HepG2 (cell line): ENCODE measurements around the gene SREBF1. TPM values are rescaled to one million over a fixed set of nuclear protein-coding genes. Genes with fewer than 3 reads are reported as not detected.
A peak's percentile ranks its signal among the peaks of the same experiment; 100 is the strongest.

ENCODE experiments used
- ATAC-seq: fragments of 200-7000 bp; cut with Tn5 transposase; 3 replicates; pipeline ENCODE4 v1.9.1; 2020; ENCODE audit warnings: mild to moderate bottlenecking, moderate library complexity
- BruUV-seq: library from RNA; stranded (reverse); fragments of 400-500 nt; replicated peaks from 2 replicates; lab custom pipeline; 2021; lab: Mats Ljungman, UMichigan
- CTCF ChIA-PET: fragments of 300-600 bp; formaldehyde crosslinking; extraction: SDS; loops from one replicate; lab custom pipeline; 2021; ENCODE audit warnings: low total read pairs, inconsistent platforms, low intra/inter-chr PET ratio; lab: Yijun Ruan, JAX
- POLR2A ChIA-PET: fragments of 350-600 bp; sonication (Branson Sonifier 250); formaldehyde crosslinking; loops from one replicate; lab custom pipeline; 2020; ENCODE audit warnings: antibody characterized with exemption, inconsistent platforms; lab: Yijun Ruan, JAX
- DNase-seq: peaks from one replicate; pipeline ENCODE4 v3.0.0-alpha.2; 2015; ENCODE audit warnings: low spot score
- FAIRE-seq: peaks from 3 replicates; lab custom pipeline; 2011; peaks lifted over from hg19 to GRCh38; lab: Jason Lieb, UNC
- H2AFZ ChIP-seq: one replicate; pipeline ENCODE4 v1.6.1; 2011; ENCODE audit warnings: low read length, inconsistent platforms
- H3K27ac ChIP-seq: fragments of 300-600 bp; 3 replicates; pipeline ENCODE4 v1.8.0; 2011; ENCODE audit warnings: mixed run types, mild to moderate bottlenecking, mixed read lengths, low read length, inconsistent platforms; ENCODE audit not compliant: insufficient read depth; ENCODE audit errors: extremely low read length
- H3K27me3 ChIP-seq, 2 experiments: fragments of 200-600 bp in 1 of 2; 2 replicates in 1 of 2; 3 replicates in 1 of 2; pipeline versions ENCODE4 v1.6.0 to v1.8.0; 2011; ENCODE audit warnings: low read length in 2 of 2, mild to moderate bottlenecking in 2 of 2, moderate library complexity in 2 of 2, inconsistent platforms in 1 of 2; ENCODE audit not compliant: insufficient read depth in 2 of 2, control insufficient read depth in 1 of 2
- H3K36me3 ChIP-seq, 2 experiments: fragments of 200-600 bp in 1 of 2; replicated peaks in 1 of 2; 2 replicates in 1 of 2; 3 replicates in 1 of 2; pipeline versions ENCODE4 v1.5.1 to v1.8.0; 2011; ENCODE audit warnings: low read length in 2 of 2, inconsistent platforms in 1 of 2; ENCODE audit not compliant: insufficient read depth in 2 of 2, control insufficient read depth in 1 of 2
- H3K4me1 ChIP-seq: 2 replicates; pipeline ENCODE4 v1.5.1; 2012; ENCODE audit warnings: low read length, inconsistent platforms; ENCODE audit not compliant: insufficient read depth
- H3K4me2 ChIP-seq: 2 replicates; pipeline ENCODE4 v1.6.0; 2011; ENCODE audit warnings: low read depth, low read length, inconsistent platforms
- H3K4me3 ChIP-seq, 3 experiments: fragments of 200-600 bp in 1 of 3; sonication (generic), shearing (Covaris generic) in 1 of 3; replicated peaks in 1 of 3; 2 replicates each; pipeline ENCODE4 v1.5.1; 2011 to 2016; ENCODE audit warnings: low read length in 3 of 3, inconsistent platforms in 2 of 3, low read depth in 2 of 3, mild to moderate bottlenecking in 2 of 3, control low read depth in 1 of 3, mixed read lengths in 1 of 3; ENCODE audit not compliant: insufficient read depth in 1 of 3
- H3K79me2 ChIP-seq: one replicate; pipeline ENCODE4 v1.6.1; 2011; ENCODE audit warnings: low read length, inconsistent platforms; ENCODE audit not compliant: insufficient read depth
- H3K9ac ChIP-seq: 2 replicates; pipeline ENCODE4 v1.6.0; 2011; ENCODE audit warnings: mild to moderate bottlenecking, low read depth, low read length, inconsistent platforms; ENCODE audit not compliant: insufficient read depth
- H3K9me3 ChIP-seq: 2 replicates; pipeline ENCODE4 v1.5.1; 2012; ENCODE audit warnings: mild to moderate bottlenecking, low read length
- H4K20me1 ChIP-seq: 2 replicates; pipeline ENCODE4 v1.6.0; 2011; ENCODE audit warnings: inconsistent platforms, mild to moderate bottlenecking, low read length, moderate library complexity; ENCODE audit not compliant: insufficient read depth
- AGO2 ChIP-seq: fragments of 200-400 bp; formaldehyde crosslinking; optimal IDR thresholded peaks from 2 replicates; pipeline ENCODE3; 2017; ENCODE audit warnings: mild to moderate bottlenecking, low read depth, low read length, moderate library complexity
- ASH2L ChIP-seq: fragments of 300-600, 200-600 bp; sonication (generic); IDR thresholded peaks from 2 replicates; pipeline ENCODE4 v1.7.0; 2017; ENCODE audit warnings: low read depth, mild to moderate bottlenecking, moderate library complexity, mixed read lengths, low read length; ENCODE audit not compliant: insufficient read length
- FOXC1 ChIP-seq: sonication (generic); formaldehyde crosslinking; IDR thresholded peaks from 2 replicates; pipeline ENCODE4 v1.8.0; 2022; ENCODE audit warnings: mild to moderate bottlenecking, missing genetic modification reagents, borderline replicate concordance
- GFI1 ChIP-seq: sonication (generic); formaldehyde crosslinking; IDR thresholded peaks from 2 replicates; pipeline ENCODE4 v1.5.0; 2020; ENCODE audit warnings: missing genetic modification reagents, mild to moderate bottlenecking, borderline replicate concordance
- HNRNPK ChIP-seq: fragments of 200-400 bp; formaldehyde crosslinking; IDR thresholded peaks from 2 replicates; pipeline ENCODE4 v1.6.1; 2018; ENCODE audit warnings: low read length, low read depth, moderate library complexity, mild to moderate bottlenecking; ENCODE audit not compliant: poor library complexity, severe bottlenecking
- IRF1 ChIP-seq: sonication (generic); formaldehyde crosslinking; IDR thresholded peaks from 2 replicates; pipeline ENCODE4 v1.4.0; 2020; ENCODE audit warnings: low read depth, mild to moderate bottlenecking, missing genetic modification reagents
- IRF2 ChIP-seq: IDR thresholded peaks from 2 replicates; pipeline ENCODE4 v1.6.1; 2018; ENCODE audit warnings: missing genetic modification reagents, missing compliant biosample characterization
- KDM2A ChIP-seq: sonication (generic); formaldehyde crosslinking; IDR thresholded peaks from 2 replicates; pipeline ENCODE4 v1.4.0; 2020; ENCODE audit warnings: low read depth, missing genetic modification reagents, borderline replicate concordance
- SMAD1 ChIP-seq: sonication (generic); formaldehyde crosslinking; IDR thresholded peaks from 2 replicates; pipeline ENCODE4 v1.4.0; 2020; ENCODE audit warnings: missing genetic modification reagents, low read depth, mild to moderate bottlenecking, borderline replicate concordance
- SRSF1 ChIP-seq: fragments of 200-400 bp; formaldehyde crosslinking; optimal IDR thresholded peaks from 2 replicates; pipeline ENCODE3; 2017; ENCODE audit warnings: mild to moderate bottlenecking, low read depth, low read length, moderate library complexity
- ZBTB7B ChIP-seq: sonication (generic); formaldehyde crosslinking; IDR thresholded peaks from 2 replicates; pipeline ENCODE4 v1.4.0; 2020; ENCODE audit warnings: missing genetic modification reagents
- ZFX ChIP-seq: sonication (generic); formaldehyde crosslinking; IDR thresholded peaks from 2 replicates; pipeline ENCODE4 v1.4.0; 2020; ENCODE audit warnings: mild to moderate bottlenecking, low read depth, missing genetic modification reagents, moderate library complexity
- ZNF563 ChIP-seq: sonication (generic); formaldehyde crosslinking; IDR thresholded peaks from 2 replicates; pipeline ENCODE4 v1.8.0; 2022; ENCODE audit warnings: mild to moderate bottlenecking, moderate library complexity, missing genetic modification reagents
- ZNF607 ChIP-seq: sonication (generic); formaldehyde crosslinking; IDR thresholded peaks from 2 replicates; pipeline ENCODE4 v1.5.1; 2020; ENCODE audit warnings: missing genetic modification reagents, mild to moderate bottlenecking, borderline replicate concordance
- ZNF777 ChIP-seq: sonication (generic); formaldehyde crosslinking; IDR thresholded peaks from 2 replicates; pipeline ENCODE4 v1.4.0; 2020; ENCODE audit warnings: missing genetic modification reagents
- WGBS: methylation state at CpG from one replicate; pipeline ENCODE4 v1.1.6; 2017; ENCODE audit warnings: low lambda C conversion rate; 5-methylcytosine and 5-hydroxymethylcytosine counted together
- in situ Hi-C: cut with HindIII; loops from 2 replicates; pipeline ENCODE4 v1.10.0; 2017; ENCODE audit warnings: low pct_unique_long_range_greater_than_20kb; ENCODE audit not compliant: extremely low pct_ligation_motif_present
- intact Hi-C: fragments of 100-400 bp; cut with micrococcal nuclease; formaldehyde crosslinking; loops from one replicate; pipeline ENCODE4 v1.10.0; 2022; ENCODE audit not compliant: unreplicated experiment
- polyA plus RNA-seq, 8 experiments: library from polyadenylated mRNA; depleted of rRNA in 3 of 8; stranded (reverse) in 7 of 8; unstranded in 1 of 8; fragments of >200 nt; fragmentation: Illumina TruSeq in 4 of 8; extraction: Trizol in 4 of 8; gene quantifications; 2 replicates each; pipeline versions ENCODE4 v1.2.1 to v1.2.3, GENCODE V29; 2011 to 2016; ENCODE audit warnings: low read depth in 4 of 8, missing spikeins in 1 of 8, mixed read lengths in 1 of 8; ENCODE audit not compliant: insufficient read depth in 1 of 8
- total RNA-seq, 5 experiments: library from RNA; depleted of rRNA; stranded (reverse); fragments of >200 nt; fragmentation: Illumina TruSeq; extraction: Trizol; gene quantifications; 2 replicates each; pipeline ENCODE4 v1.2.3, GENCODE V29; 2016; ENCODE audit warnings: low read depth in 1 of 5
- TF ChIP-seq, protein P1 (sequence below): IDR thresholded peaks from 2 replicates; pipeline ENCODE4 v1.6.1; 2016; ENCODE audit warnings: mild to moderate bottlenecking

Gene SREBF1
- total and polyA plus RNA-seq, 2 of the 13 experiments (the other 11 are each of a cell fraction or from before 2014, with no cell fraction given): 34.3 to 38.0 TPM

- in situ Hi-C loops: no loop called here
- H3K79me2 ChIP-seq: peaks cover 3% of the 10 kb centered on the region
- WGBS: 3% methylated on average over 44 of the region's 57 CpGs
These were observed 54.2 kb downstream of the SREBF1 start for GRCh38 chr17:17782523-17783115.

More at GRCh38 chr17:17782523-17783115, 54.2 kb downstream of the SREBF1 start:
- ATAC-seq: peak; percentile 8
- Histone ChIP-seq H3K4me1 (peaks cover 79% of the 10 kb centered on the region), H3K9ac (peak overlapping the region; percentile 55), H3K9me3 (no peaks in the 10 kb centered on the region), H2AFZ (no peak overlapping the region), H3K27me3 (no peaks in the 10 kb centered on the region), H3K4me3 (peak overlapping the region; percentile 60 to 74 (median 64)), H3K27ac (peak overlapping the region; percentile 16), H3K36me3 (no peaks in the 10 kb centered on the region), H4K20me1 (peaks cover 49% of the 10 kb centered on the region), H3K4me2 (peak overlapping the region; percentile 79)
- no peak for FAIRE-seq
- TF ChIP-seq IRF1 (CRISPR knock-in tag): no peak
- no peak for TF ChIP-seq SMAD1 (CRISPR knock-in tag)
- 0 out of 2 replicates have a peak, but pooled peaks have one; percentile 23 for TF ChIP-seq ZNF563 (CRISPR knock-in tag)
- peak; percentile 52 for TF ChIP-seq AGO2
- 0 out of 2 replicates have a peak, but pooled peaks have one; percentile 10 for TF ChIP-seq FOXC1 (CRISPR knock-in tag)
- TF ChIP-seq GFI1 (CRISPR knock-in tag): 0 out of 2 replicates have a peak, but pooled peaks have one; percentile 15
- 0 out of 2 replicates have a peak, but pooled peaks have one; percentile 32 for TF ChIP-seq ZNF607 (CRISPR knock-in tag)
- TF ChIP-seq ZFX: peak; percentile 29; the same call in 1 of the 2 replicates
- TF ChIP-seq KDM2A (CRISPR knock-in tag): 0 out of 2 replicates have a peak, but pooled peaks have one; percentile 10
- peak; percentile 93 for TF ChIP-seq ZNF777 (CRISPR knock-in tag)
- TF ChIP-seq, protein P1, sequence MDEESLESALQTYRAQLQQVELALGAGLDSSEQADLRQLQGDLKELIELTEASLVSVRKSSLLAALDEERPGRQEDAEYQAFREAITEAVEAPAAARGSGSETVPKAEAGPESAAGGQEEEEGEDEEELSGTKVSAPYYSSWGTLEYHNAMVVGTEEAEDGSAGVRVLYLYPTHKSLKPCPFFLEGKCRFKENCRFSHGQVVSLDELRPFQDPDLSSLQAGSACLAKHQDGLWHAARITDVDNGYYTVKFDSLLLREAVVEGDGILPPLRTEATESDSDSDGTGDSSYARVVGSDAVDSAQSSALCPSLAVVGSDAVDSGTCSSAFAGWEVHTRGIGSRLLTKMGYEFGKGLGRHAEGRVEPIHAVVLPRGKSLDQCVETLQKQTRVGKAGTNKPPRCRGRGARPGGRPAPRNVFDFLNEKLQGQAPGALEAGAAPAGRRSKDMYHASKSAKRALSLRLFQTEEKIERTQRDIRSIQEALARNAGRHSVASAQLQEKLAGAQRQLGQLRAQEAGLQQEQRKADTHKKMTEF: peak; percentile 15; the same call in 1 of the 2 replicates
- peak; percentile 68 for TF ChIP-seq SRSF1
- TF ChIP-seq ZBTB7B (CRISPR knock-in tag): 0 out of 2 replicates have a peak, but pooled peaks have one; percentile 50
- TF ChIP-seq IRF2: no peak
- TF ChIP-seq ASH2L: peak; percentile 14
- peak; percentile 91 for TF ChIP-seq HNRNPK
- no peak for DNase-seq
- ChIA-PET POLR2A (no interaction called here), CTCF (no interaction called here)
- no TSS peak for BruUV-seq
- intact Hi-C loops: no loop called here
